ENCODE data around the gene CSNK1G3. TPM values are rescaled to one million over a fixed set of nuclear protein-coding genes. Genes with fewer than 3 reads are reported as not detected.
"Not testable (repeated sequence)": the region's sequence is repeated elsewhere in the genome, so short reads cannot be mapped to it uniquely, and the experiment has no call there.

The CSNK1G3 gene
- total RNA-seq: 10 to 100 TPM; 31.8 to 84.0 (median 55.9) TPM

GRCh38 chr5:123511648-123512605, at the start of gene CSNK1G3:
Gene CSNK1G3, plus strand, starts transcription at chr5:123512177. Its CDS starts 33,487 bp downstream, at chr5:123545664.
- 2 to 19% methylated on average over 3 to 44 of the region's 82 CpGs for WGBS, 2 donors (ENCODE audit: low coverage in 1 of 2)
- peak; percentile 94 for TF ChIP-seq POLR2A (IDR thresholded peaks at IDR 0.05)
- no peak for TF ChIP-seq EP300 (IDR thresholded peaks at IDR 0.05; ENCODE audit: low read depth)
- TF ChIP-seq POLR2AphosphoS5 (IDR thresholded peaks at IDR 0.05): peak; percentile 92 to 97 (median 97)
- H3K36me3 ChIP-seq: no peaks in the 10 kb centered on the region
- peaks cover 12 to 36% (median 19%) of the 10 kb centered on the region in 4 donors for H3K4me1 ChIP-seq
- intact Hi-C loops (cut with DNase I; ENCODE audit: low total_unique reads): loop anchor here (5.0 kb wide), 1 partner anchor 90 kb away; the partner anchor contains the start of gene CEP120
- H3K4me3 ChIP-seq: peak within 1 kb of the TSS; percentile 83 to 96 (median 94)
- no peaks in the 10 kb centered on the region for H3K27me3 ChIP-seq
- H3K27ac ChIP-seq: peak within 1 kb of the TSS; percentile 97 to 99 (median 98)
- in situ Hi-C loops (cut with MboI; ENCODE audit: low pct_ligation_motif_present in 1 of 4, low pct_unique_long_range_greater_than_20kb in 1 of 4, low sequenced_read_pairs in 3 of 4): no loop called here
- peak; percentile 97 for DNase-seq
- H3K9me3 ChIP-seq: no peaks in the 10 kb centered on the region

GRCh38 chr5:123466839-123467238, 45.1 kb upstream of the CSNK1G3 start:
- H3K4me3 ChIP-seq; H3K27me3 ChIP-seq; H3K27ac ChIP-seq; in situ Hi-C loops (cut with MboI; ENCODE audit: low pct_ligation_motif_present in 1 of 4, low pct_unique_long_range_greater_than_20kb in 1 of 4, low sequenced_read_pairs in 3 of 4); H3K36me3 ChIP-seq; H3K4me1 ChIP-seq; H3K9me3 ChIP-seq; intact Hi-C loops (cut with DNase I; ENCODE audit: low total_unique reads); DNase-seq: not testable (repeated sequence)
- 83 to 87% methylated on average over 1 of the region's 1 CpG for WGBS, 2 donors (ENCODE audit: low coverage in 1 of 2)

- Histone ChIP-seq H3K36me3 (no peaks in the 10 kb centered on the region), H3K4me1 (no peaks in the 10 kb centered on the region), H3K4me3 (no peak overlapping the region), H3K27ac (no peak overlapping the region), H3K9me3 (no peaks in the 10 kb centered on the region), H3K27me3 (no peaks in the 10 kb centered on the region)
- in situ Hi-C loops (cut with MboI; ENCODE audit: low pct_ligation_motif_present in 1 of 4, low pct_unique_long_range_greater_than_20kb in 1 of 4, low sequenced_read_pairs in 3 of 4) (no loop called here), intact Hi-C loops (cut with DNase I; ENCODE audit: low total_unique reads) (no loop called here)
- WGBS, 2 donors (ENCODE audit: low coverage in 1 of 2): 91 to 93% methylated on average over 3 of the region's 3 CpGs
- no peak for TF ChIP-seq POLR2AphosphoS5 (IDR thresholded peaks at IDR 0.05)
- no peak for TF ChIP-seq POLR2A (IDR thresholded peaks at IDR 0.05)
- no peak for TF ChIP-seq CTCF (IDR thresholded peaks at IDR 0.05)
- no peak for TF ChIP-seq EP300 (IDR thresholded peaks at IDR 0.05; ENCODE audit: low read depth)
- no peak for DNase-seq
Observed at GRCh38 chr5:123471385-123471784, 40.6 kb upstream of the CSNK1G3 start.

GRCh38 chr5:123472150-123472924, 39.6 kb upstream of the CSNK1G3 start:
- no peaks in the 10 kb centered on the region for H3K4me1 ChIP-seq
- H3K27me3 ChIP-seq: no peaks in the 10 kb centered on the region
- in situ Hi-C loops (cut with MboI; ENCODE audit: low pct_ligation_motif_present in 1 of 4, low pct_unique_long_range_greater_than_20kb in 1 of 4, low sequenced_read_pairs in 3 of 4): no loop called here
- no peak for DNase-seq
- H3K4me3 ChIP-seq: no peak overlapping the region
- intact Hi-C loops (cut with DNase I; ENCODE audit: low total_unique reads): no loop called here
- H3K27ac ChIP-seq: no peak overlapping the region
- H3K9me3 ChIP-seq: no peaks in the 10 kb centered on the region
- H3K36me3 ChIP-seq: no peaks in the 10 kb centered on the region
- 91 to 92% methylated on average over 8 of the region's 8 CpGs for WGBS, 2 donors (ENCODE audit: low coverage in 1 of 2)
- TF ChIP-seq POLR2A (IDR thresholded peaks at IDR 0.05): no peak
- no peak for TF ChIP-seq CTCF (IDR thresholded peaks at IDR 0.05)
- no peak for TF ChIP-seq EP300 (IDR thresholded peaks at IDR 0.05; ENCODE audit: low read depth)
- no peak for TF ChIP-seq POLR2AphosphoS5 (IDR thresholded peaks at IDR 0.05)

GRCh38 chr5:123474228-123474627, 37.7 kb upstream of the CSNK1G3 start:
- Histone ChIP-seq H3K4me1 (no peaks in the 10 kb centered on the region), H3K9me3 (no peaks in the 10 kb centered on the region), H3K36me3 (no peaks in the 10 kb centered on the region), H3K27ac (no peak overlapping the region), H3K27me3 (no peaks in the 10 kb centered on the region), H3K4me3 (no peak overlapping the region)
- TF ChIP-seq CTCF (IDR thresholded peaks at IDR 0.05): no peak
- no peak for TF ChIP-seq POLR2A (IDR thresholded peaks at IDR 0.05)
- no peak for TF ChIP-seq POLR2AphosphoS5 (IDR thresholded peaks at IDR 0.05)
- TF ChIP-seq EP300 (IDR thresholded peaks at IDR 0.05; ENCODE audit: low read depth): no peak
- no peak for DNase-seq
- intact Hi-C loops (cut with DNase I; ENCODE audit: low total_unique reads) (no loop called here), in situ Hi-C loops (cut with MboI; ENCODE audit: low pct_ligation_motif_present in 1 of 4, low pct_unique_long_range_greater_than_20kb in 1 of 4, low sequenced_read_pairs in 3 of 4) (no loop called here)
